SKM-1 (cell line): ENCODE results near the gene KRTAP4-5.
"Not testable (repeated sequence)": the region's sequence is repeated elsewhere in the genome, so short reads cannot be mapped to it uniquely, and the experiment has no call there.

Experiments
- DNase-seq: peaks from one replicate; lab custom pipeline; 2025; ENCODE audit not compliant: unreplicated experiment; lab: John Stamatoyannopoulos, UW

Gene KRTAP4-5

GRCh38 chr17:41111151-41111885, 38.3 kb downstream of the KRTAP4-5 start:
- DNase-seq = no peak

- not testable (repeated sequence) for DNase-seq
These were observed 40.8 kb downstream of the KRTAP4-5 start for GRCh38 chr17:41108728-41109386.

- no peak for DNase-seq
These were observed 41.6 kb downstream of the KRTAP4-5 start for GRCh38 chr17:41107941-41108450.

DNA sequence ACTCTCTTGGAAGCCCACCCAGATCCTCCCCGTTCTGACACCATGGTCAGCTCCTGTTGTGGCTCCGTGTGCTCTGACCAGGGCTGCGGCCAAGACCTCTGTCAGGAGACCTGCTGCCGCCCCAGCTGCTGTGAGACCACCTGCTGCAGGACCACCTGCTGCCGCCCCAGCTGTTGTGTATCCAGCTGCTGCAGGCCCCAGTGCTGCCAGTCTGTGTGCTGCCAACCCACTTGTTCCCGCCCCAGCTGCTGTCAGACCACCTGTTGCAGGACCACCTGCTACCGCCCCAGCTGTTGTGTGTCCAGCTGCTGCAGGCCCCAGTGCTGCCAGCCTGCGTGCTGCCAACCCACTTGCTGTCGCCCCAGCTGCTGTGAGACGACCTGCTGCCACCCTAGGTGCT, 44.3 kb downstream of the KRTAP4-5 start, which contains the start of gene KRTAP4-9:
Gene KRTAP4-9, plus strand, starts transcription at position 43 of the 400 bp plus-strand sequence. Its CDS starts 0 bp downstream, at position 43.
- DNase-seq = not testable (repeated sequence)

GRCh38 chr17:41104386-41105038, 45.1 kb downstream of the KRTAP4-5 start:
- not testable (repeated sequence) for DNase-seq

GRCh38 chr17:41103896-41104295, 45.7 kb downstream of the KRTAP4-5 start:
- no peak for DNase-seq

- no peak for DNase-seq
These were observed 47.9 kb downstream of the KRTAP4-5 start, which contains the start of gene KRTAP4-16 for GRCh38 chr17:41101586-41102259. KRTAP4-16 (minus strand) TSS chr17:41102209; CDS start chr17:41102209, 0 bp downstream.

- not testable (repeated sequence) for DNase-seq
These were observed 49.7 kb downstream of the KRTAP4-5 start for GRCh38 chr17:41099682-41100480.
